Transverse colon (tissue), 4 donors: ENCODE data around the gene SUCO. TPM values are rescaled to one million over a fixed set of nuclear protein-coding genes. Genes with fewer than 3 reads are reported as not detected.

Experiments used
- DNase-seq: peaks from one replicate; pipeline ENCODE4 v3.0.0-alpha.2; 2019
- H3K27ac ChIP-seq, 4 donors: fragments of 200-600 bp; sonication (generic); 2 replicates each; pipeline ENCODE4 v1.5.1; 2016 to 2018; ENCODE audit warnings: inconsistent platforms in 4 of 4
- H3K27me3 ChIP-seq: fragments of 200-600 bp; sonication (generic); 2 replicates; pipeline ENCODE4 v1.5.1; 2017; ENCODE audit warnings: inconsistent platforms
- H3K36me3 ChIP-seq, 4 donors: fragments of 200-600 bp; sonication (generic); 2 replicates each; pipeline ENCODE4 v1.5.1; 2017 to 2019; ENCODE audit warnings: inconsistent platforms in 4 of 4
- H3K4me1 ChIP-seq, 4 donors: fragments of 200-600 bp; sonication (generic); 2 replicates each; pipeline ENCODE4 v1.5.1; 2017 to 2020; ENCODE audit warnings: inconsistent platforms in 4 of 4
- H3K4me3 ChIP-seq, 4 donors: fragments of 200-600 bp; sonication (generic); 1 replicate in 1 of 4; 2 replicates in 3 of 4; pipeline versions ENCODE4 v1.5.1 to v1.6.1; 2017 to 2019; ENCODE audit warnings: inconsistent platforms in 4 of 4
- H3K9me3 ChIP-seq, 2 donors: fragments of 200-600 bp; sonication (generic); 2 replicates each; pipeline ENCODE4 v1.5.1; 2017 to 2019; ENCODE audit warnings: inconsistent platforms in 2 of 2
- EP300 ChIP-seq: sonication (generic); formaldehyde crosslinking; IDR thresholded peaks from one replicate; pipeline ENCODE4 v1.6.1; 2017; ENCODE audit warnings: antibody characterized with exemption, low read depth
- POLR2A ChIP-seq: fragments of 450-650 bp; IDR thresholded peaks from one replicate; pipeline ENCODE4 v1.6.1; 2016; ENCODE audit warnings: antibody characterized with exemption, mild to moderate bottlenecking, moderate library complexity
- POLR2AphosphoS5 ChIP-seq, 3 donors: sonication (generic); formaldehyde crosslinking; IDR thresholded peaks; one replicate each; pipeline ENCODE4 v1.6.1; 2016; ENCODE audit warnings: antibody characterized with exemption in 3 of 3
- WGBS, 2 donors: methylation state at CpG; one replicate each; pipeline ENCODE4 v1.1.5; 2018; ENCODE audit warnings: low coverage in 1 of 2; 5-methylcytosine and 5-hydroxymethylcytosine counted together
- in situ Hi-C, 4 donors: fragments of 200-750 bp; cut with MboI; loops; one replicate each; pipeline versions ENCODE4 v1.15.0 to v1.15.1; 2017; ENCODE audit warnings: low sequenced_read_pairs in 3 of 4, low pct_ligation_motif_present in 1 of 4, low pct_unique_long_range_greater_than_20kb in 1 of 4
- intact Hi-C: fragments of 100-400 bp; cut with DNase I; formaldehyde crosslinking; loops from one replicate; pipeline ENCODE4 v1.15.1; 2023; ENCODE audit warnings: low total_unique reads
- total RNA-seq, 4 donors: library from RNA; depleted of rRNA; stranded (reverse); fragments of >200 nt; gene quantifications; one replicate each; pipeline ENCODE4 v1.1.0, GENCODE V29; 2016
- TF ChIP-seq, protein P1 (sequence below), 5 experiments: fragments of 200-600 bp in 3 of 5; fragments of 450-650 bp in 2 of 5; sonication (generic) in 3 of 5; IDR thresholded peaks; 1 replicate in 2 of 5; 2 replicates in 3 of 5; pipeline ENCODE4 v1.5.1; 2016 to 2017; ENCODE audit warnings: antibody characterized with exemption in 5 of 5, inconsistent platforms in 3 of 5, mild to moderate bottlenecking in 2 of 5, moderate library complexity in 1 of 5

The SUCO gene
- total RNA-seq, 4 donors from 2014 or later, result 10.1 to 48.4 (median 21.6) TPM

DNA sequence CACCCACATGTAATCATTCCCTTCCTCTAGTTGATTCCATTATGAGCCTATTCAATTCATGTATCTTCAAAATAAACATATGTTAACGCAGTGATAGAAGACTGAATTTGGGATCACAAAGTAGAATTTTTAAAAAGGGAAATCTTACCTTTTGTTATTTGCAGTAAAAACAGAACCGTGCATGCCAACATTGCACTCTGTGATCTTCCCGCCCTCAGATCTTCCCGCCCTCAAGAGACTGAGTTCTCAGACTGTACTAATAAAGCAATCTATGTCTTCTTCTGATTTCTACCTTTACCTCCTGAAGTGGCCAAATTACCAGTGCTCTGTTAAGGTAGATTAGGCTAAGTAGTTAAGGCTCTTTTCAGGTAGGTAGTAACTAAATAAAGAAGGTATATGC is 3.6 kb upstream of the SUCO start:
- TF ChIP-seq, protein P1, sequence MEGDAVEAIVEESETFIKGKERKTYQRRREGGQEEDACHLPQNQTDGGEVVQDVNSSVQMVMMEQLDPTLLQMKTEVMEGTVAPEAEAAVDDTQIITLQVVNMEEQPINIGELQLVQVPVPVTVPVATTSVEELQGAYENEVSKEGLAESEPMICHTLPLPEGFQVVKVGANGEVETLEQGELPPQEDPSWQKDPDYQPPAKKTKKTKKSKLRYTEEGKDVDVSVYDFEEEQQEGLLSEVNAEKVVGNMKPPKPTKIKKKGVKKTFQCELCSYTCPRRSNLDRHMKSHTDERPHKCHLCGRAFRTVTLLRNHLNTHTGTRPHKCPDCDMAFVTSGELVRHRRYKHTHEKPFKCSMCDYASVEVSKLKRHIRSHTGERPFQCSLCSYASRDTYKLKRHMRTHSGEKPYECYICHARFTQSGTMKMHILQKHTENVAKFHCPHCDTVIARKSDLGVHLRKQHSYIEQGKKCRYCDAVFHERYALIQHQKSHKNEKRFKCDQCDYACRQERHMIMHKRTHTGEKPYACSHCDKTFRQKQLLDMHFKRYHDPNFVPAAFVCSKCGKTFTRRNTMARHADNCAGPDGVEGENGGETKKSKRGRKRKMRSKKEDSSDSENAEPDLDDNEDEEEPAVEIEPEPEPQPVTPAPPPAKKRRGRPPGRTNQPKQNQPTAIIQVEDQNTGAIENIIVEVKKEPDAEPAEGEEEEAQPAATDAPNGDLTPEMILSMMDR (IDR thresholded peaks at IDR 0.05), result no peak
- TF ChIP-seq EP300 (no peak), POLR2A (no peak), POLR2AphosphoS5 (IDR thresholded peaks at IDR 0.05) (no peak)
- H3K4me1 ChIP-seq, result peaks cover 3 to 13% (median 8%) of the 10 kb centered on the region in 4 donors
- intact Hi-C loops, result no loop called here
- H3K27me3 ChIP-seq, result no peaks in the 10 kb centered on the region
- no peaks in the 10 kb centered on the region for H3K36me3 ChIP-seq
- in situ Hi-C loops, result no loop called here
- H3K27ac ChIP-seq, result no peak overlapping the region
- 74 to 83% methylated on average over 4 of the region's 4 CpGs for WGBS, 2 donors
- H3K9me3 ChIP-seq, result no peaks in the 10 kb centered on the region
- no peak for DNase-seq
- no peak overlapping the region for H3K4me3 ChIP-seq

DNA sequence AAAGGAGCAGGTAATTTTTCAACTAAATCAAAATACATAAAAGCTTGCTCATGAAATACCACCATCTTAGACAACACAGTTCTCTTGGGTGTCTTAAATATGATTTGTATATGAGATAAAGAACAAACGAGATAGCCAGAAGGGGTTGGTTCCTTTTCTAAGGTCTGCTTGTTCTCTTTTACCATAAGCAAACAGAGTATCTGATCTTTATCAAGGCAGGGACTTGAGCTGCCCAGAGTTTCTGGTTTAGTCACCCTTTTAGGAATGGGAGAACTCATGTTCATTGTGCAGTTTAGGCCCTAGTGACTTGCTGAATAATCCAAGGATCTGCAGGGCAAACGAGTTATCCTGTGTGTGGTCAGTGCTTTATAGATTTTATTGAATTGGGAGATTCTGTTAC is 3.0 kb upstream of the SUCO start:
- in situ Hi-C loops, result no loop called here
- intact Hi-C loops, result no loop called here
- Histone ChIP-seq H3K27ac (no peak overlapping the region), H3K4me1 (peaks cover 3 to 20% (median 15%) of the 10 kb centered on the region in 4 donors), H3K9me3 (no peaks in the 10 kb centered on the region), H3K4me3 (no peak overlapping the region), H3K36me3 (no peaks in the 10 kb centered on the region), H3K27me3 (no peaks in the 10 kb centered on the region)
- WGBS, 2 donors, result 51 to 61% methylated on average over 2 of the region's 2 CpGs
- TF ChIP-seq EP300 (no peak), POLR2A (no peak), POLR2AphosphoS5 (IDR thresholded peaks at IDR 0.05) (no peak)
- TF ChIP-seq, protein P1 (IDR thresholded peaks at IDR 0.05), result no peak
- DNase-seq, result no peak

DNA sequence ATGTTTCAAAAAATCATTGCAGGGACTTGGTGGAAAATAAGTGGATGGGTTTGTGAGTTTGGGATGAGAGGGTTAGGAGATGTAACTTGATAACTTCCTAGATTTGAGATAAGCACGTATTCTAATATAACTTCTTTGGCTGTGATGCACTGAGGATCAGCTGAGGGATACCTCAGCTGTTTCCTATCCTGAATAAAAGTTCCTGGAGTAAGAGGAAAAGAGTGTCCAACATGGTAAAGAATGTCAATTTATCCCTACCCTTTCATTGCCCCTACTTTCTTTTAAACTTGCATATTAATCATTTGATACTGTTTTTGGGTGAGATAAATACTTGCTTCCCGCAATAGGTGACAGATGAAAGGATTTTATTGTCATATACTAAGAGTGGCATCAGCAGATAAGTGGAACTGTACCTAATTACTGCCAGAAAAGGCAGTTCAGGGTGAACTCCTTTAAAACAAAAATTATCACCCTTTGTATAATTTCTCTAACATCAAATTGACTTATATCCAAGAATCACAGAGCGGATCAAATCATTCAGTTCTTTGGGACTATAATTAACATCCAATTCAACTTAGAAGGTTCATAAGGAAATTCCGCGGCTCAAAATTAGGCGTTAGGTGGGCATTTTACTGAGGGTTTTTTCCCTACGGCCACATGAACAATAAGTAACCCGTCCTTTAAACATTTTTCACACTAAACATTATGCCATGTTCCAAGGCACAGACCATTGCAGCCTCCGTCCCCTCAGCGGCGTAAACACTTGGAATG is 1.4 kb upstream of the SUCO start:
- Histone ChIP-seq H3K4me3 (peak overlapping the region; percentile 56 to 85 (median 78)), H3K27me3 (no peaks in the 10 kb centered on the region), H3K27ac (peak overlapping the region; percentile 97 to 99 (median 99)), H3K36me3 (no peaks in the 10 kb centered on the region), H3K4me1 (peaks cover 7 to 36% (median 22%) of the 10 kb centered on the region in 4 donors), H3K9me3 (no peaks in the 10 kb centered on the region)
- no peak for TF ChIP-seq POLR2AphosphoS5 (IDR thresholded peaks at IDR 0.05)
- intact Hi-C loops, result no loop called here
- no peak for DNase-seq
- WGBS, 2 donors, result 2 to 5% methylated on average over 6 to 11 of the region's 11 CpGs
- in situ Hi-C loops, result no loop called here

DNA sequence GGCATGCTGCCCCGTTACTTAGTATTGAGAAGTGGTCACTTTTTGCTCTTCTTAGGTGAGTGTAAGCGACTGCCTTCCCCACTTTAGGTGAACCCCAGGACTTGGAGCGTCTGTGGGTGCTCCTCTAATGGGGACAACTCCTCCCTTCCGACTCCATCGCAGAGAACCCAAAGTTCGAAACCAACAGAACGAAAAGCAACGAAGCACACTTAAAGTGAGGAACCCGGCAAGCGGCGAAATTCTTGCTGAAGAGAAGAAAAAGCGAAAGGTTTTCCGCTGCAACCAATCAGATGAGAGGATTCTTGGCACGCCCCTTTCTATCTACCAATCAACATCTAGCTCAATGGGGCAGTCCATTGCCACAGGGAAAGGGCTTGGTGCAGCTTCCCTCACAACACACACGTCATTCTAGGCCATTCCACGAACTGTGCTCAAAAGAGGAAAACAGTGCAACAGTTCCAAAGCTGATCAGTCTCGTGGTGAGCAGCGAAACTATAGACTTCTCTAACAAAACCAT is 709 bp upstream of the SUCO start:
- peaks cover 7 to 37% (median 22%) of the 10 kb centered on the region in 4 donors for H3K4me1 ChIP-seq
- TF ChIP-seq EP300 (no peak), POLR2A (peak; percentile 83), POLR2AphosphoS5 (IDR thresholded peaks at IDR 0.05) (peak; percentile 91 to 95 (median 91))
- TF ChIP-seq, protein P1 (IDR thresholded peaks at IDR 0.05), result no peak
- in situ Hi-C loops (no loop called here), intact Hi-C loops (no loop called here)
- no peaks in the 10 kb centered on the region for H3K27me3 ChIP-seq
- H3K27ac ChIP-seq, result peak overlapping the region; percentile 97 to 99 (median 99)
- WGBS, 2 donors, result 0% methylated on average over 3 to 18 of the region's 18 CpGs
- no peaks in the 10 kb centered on the region for H3K9me3 ChIP-seq
- DNase-seq, result peak; percentile 92
- H3K4me3 ChIP-seq, result peak overlapping the region; percentile 56 to 85 (median 78)
- H3K36me3 ChIP-seq, result no peaks in the 10 kb centered on the region
